ENCODE results near the gene MAGEB17. TPM values are rescaled to one million over a fixed set of nuclear protein-coding genes. Genes with fewer than 3 reads are reported as not detected.

Gene MAGEB17
- total RNA-seq, 1 experiment from 2014 or later, result not detected

GRCh38 chrX:16208601-16209000 lies 41.3 kb downstream of the MAGEB17 start:
- DNase-seq (ENCODE audit: low read depth), result no peak

- DNase-seq (ENCODE audit: low read depth), result no peak
Observed at GRCh38 chrX:16210061-16210460, 42.8 kb downstream of the MAGEB17 start.

GRCh38 chrX:16212024-16212423 lies 44.7 kb downstream of the MAGEB17 start:
- no peak for DNase-seq (ENCODE audit: low read depth)

- DNase-seq (ENCODE audit: low read depth), result no peak
Observed at GRCh38 chrX:16212436-16212835, 45.2 kb downstream of the MAGEB17 start.

- peak; percentile 20 for DNase-seq (ENCODE audit: low read depth)
Observed at GRCh38 chrX:16213961-16214360, 46.7 kb downstream of the MAGEB17 start.

GRCh38 chrX:16215660-16216059 lies 48.4 kb downstream of the MAGEB17 start:
- no peak for DNase-seq (ENCODE audit: low read depth)

Other genes starting within 250 kb of the MAGEB17 start
- 0.06 and 0.26 TPM in 2 replicates for gene GRPR, start 43.9 kb upstream of the MAGEB17 start, total RNA-seq (2014; rRNA removed)

Data from LHCN-M2 (cell line).